ENCODE data around the gene HOMER2. TPM values are rescaled to one million over a fixed set of nuclear protein-coding genes. Genes with fewer than 3 reads are reported as not detected.

Gene HOMER2
- total RNA-seq, 2 donors from 2014 or later, result 234 to 445 TPM

DNA sequence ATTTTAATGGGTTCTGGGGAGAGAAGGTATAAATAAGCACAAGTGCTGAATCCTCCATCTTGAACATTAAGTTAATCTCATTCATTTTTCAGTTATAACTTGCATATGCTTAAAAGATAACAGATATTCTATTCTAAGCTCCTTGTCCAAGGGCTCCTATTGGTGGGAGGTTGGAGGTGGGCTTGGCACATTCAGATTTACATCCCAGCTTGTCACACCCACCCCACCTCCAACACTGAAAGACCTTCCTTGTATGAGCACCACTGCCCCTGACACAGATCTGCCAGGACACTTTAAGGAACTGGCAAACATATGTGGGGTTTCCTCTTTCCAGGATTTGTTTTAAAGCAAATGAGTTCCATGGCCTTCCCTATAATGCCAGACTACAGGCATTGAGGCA is 30.6 kb downstream of the HOMER2 start:
- Histone ChIP-seq H3K4me3 (no peak overlapping the region), H3K4me1 (replicated peaks) (peaks cover 35% of the 10 kb centered on the region), H3K27ac (peak overlapping the region; percentile 81 to 88), H3K9me3 (no peaks in the 10 kb centered on the region), H3K27me3 (replicated peaks; ENCODE audit: insufficient read depth) (no peaks in the 10 kb centered on the region), H3K36me3 (no peaks in the 10 kb centered on the region)
- no peak for DNase-seq (ENCODE audit: low spot score)
- intact Hi-C loops (cut with DNase I), result no loop called here
- TF ChIP-seq, protein P1, sequence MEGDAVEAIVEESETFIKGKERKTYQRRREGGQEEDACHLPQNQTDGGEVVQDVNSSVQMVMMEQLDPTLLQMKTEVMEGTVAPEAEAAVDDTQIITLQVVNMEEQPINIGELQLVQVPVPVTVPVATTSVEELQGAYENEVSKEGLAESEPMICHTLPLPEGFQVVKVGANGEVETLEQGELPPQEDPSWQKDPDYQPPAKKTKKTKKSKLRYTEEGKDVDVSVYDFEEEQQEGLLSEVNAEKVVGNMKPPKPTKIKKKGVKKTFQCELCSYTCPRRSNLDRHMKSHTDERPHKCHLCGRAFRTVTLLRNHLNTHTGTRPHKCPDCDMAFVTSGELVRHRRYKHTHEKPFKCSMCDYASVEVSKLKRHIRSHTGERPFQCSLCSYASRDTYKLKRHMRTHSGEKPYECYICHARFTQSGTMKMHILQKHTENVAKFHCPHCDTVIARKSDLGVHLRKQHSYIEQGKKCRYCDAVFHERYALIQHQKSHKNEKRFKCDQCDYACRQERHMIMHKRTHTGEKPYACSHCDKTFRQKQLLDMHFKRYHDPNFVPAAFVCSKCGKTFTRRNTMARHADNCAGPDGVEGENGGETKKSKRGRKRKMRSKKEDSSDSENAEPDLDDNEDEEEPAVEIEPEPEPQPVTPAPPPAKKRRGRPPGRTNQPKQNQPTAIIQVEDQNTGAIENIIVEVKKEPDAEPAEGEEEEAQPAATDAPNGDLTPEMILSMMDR (IDR thresholded peaks at IDR 0.05), result no peak
- TF ChIP-seq POLR2AphosphoS5 (IDR thresholded peaks at IDR 0.05), result no peak
- no peak for TF ChIP-seq POLR2A (IDR thresholded peaks at IDR 0.05)

DNA sequence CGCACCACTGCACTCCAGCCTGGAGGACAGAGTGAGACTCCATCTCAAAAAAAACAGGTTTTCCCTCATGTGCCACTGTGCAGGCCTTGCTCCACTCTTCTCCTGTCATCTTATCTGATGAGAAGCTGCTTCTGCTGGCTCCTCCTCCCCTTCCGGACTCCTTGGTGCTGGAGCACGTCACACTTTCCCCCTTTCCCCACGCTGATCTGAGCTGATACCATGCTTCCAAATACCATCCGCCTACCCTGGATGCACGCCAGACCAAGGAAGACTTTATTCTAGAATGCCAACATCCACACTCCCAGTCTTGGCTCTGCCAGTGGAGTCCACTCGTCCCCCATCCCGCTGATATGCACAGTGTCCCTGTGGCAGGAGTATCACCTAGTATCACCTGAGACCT is 31.3 kb downstream of the HOMER2 start:
- Histone ChIP-seq H3K27ac (peak overlapping the region; percentile 81 to 88), H3K27me3 (replicated peaks; ENCODE audit: insufficient read depth) (no peaks in the 10 kb centered on the region), H3K36me3 (no peaks in the 10 kb centered on the region), H3K4me1 (replicated peaks) (peaks cover 40% of the 10 kb centered on the region), H3K9me3 (no peaks in the 10 kb centered on the region), H3K4me3 (no peak overlapping the region)
- TF ChIP-seq POLR2A (IDR thresholded peaks at IDR 0.05), result no peak
- peak; percentile 94 for TF ChIP-seq POLR2AphosphoS5 (IDR thresholded peaks at IDR 0.05)
- intact Hi-C loops (cut with DNase I), result no loop called here
- peak; percentile 89 for DNase-seq (ENCODE audit: low spot score)
- 41% methylated on average over 8 of the region's 8 CpGs for WGBS

DNA sequence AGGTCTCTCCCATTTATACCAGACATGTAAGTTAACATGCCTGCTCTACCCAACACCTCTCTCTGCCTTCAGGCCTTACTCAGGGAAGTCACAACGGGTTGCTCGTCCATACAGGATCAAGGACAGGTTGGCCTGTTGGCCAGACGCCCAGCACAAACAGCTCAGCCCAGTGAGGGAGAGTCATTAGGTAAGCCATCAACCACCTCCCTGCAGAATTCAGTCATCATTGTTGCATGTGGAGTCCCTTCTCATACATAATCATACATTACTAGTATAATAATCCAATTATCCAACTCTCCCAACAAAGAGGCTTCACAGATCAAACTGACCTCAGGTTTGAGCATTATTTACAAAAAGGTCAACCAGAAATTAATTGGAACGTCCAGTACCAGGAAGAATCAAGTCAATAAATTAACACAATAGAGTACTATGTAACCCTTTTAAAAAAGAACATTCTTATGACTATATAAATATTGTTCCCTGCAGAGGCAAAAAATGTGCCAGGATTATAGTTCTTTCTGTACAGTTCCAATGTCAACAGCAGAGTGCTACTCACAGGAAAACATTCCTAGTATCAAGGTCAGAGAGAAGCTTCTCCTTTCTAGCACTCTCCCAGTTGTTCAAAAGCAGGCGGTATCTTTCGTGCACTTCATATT is 33.2 kb downstream of the HOMER2 start:
- no peak overlapping the region for H3K4me3 ChIP-seq
- no peaks in the 10 kb centered on the region for H3K36me3 ChIP-seq
- H3K27ac ChIP-seq, result peak overlapping the region; percentile 88 to 90
- TF ChIP-seq, protein P1 (IDR thresholded peaks at IDR 0.05), result no peak
- TF ChIP-seq POLR2A (IDR thresholded peaks at IDR 0.05), result no peak
- peak; percentile 90 for TF ChIP-seq POLR2AphosphoS5 (IDR thresholded peaks at IDR 0.05)
- no peaks in the 10 kb centered on the region for H3K27me3 ChIP-seq (replicated peaks; ENCODE audit: insufficient read depth)
- 18% methylated on average over 6 of the region's 6 CpGs for WGBS
- intact Hi-C loops (cut with DNase I), result no loop called here
- H3K9me3 ChIP-seq, result no peaks in the 10 kb centered on the region
- peaks cover 45% of the 10 kb centered on the region for H3K4me1 ChIP-seq (replicated peaks)
- peak; percentile 92 for DNase-seq (ENCODE audit: low spot score)

GRCh38 chr15:82918607-82919230 is 33.8 kb downstream of the HOMER2 start:
- H3K27ac ChIP-seq, result peak overlapping the region; percentile 88 to 90
- intact Hi-C loops (cut with DNase I), result no loop called here
- WGBS, result 77% methylated on average over 6 of the region's 6 CpGs
- H3K36me3 ChIP-seq, result no peaks in the 10 kb centered on the region
- no peaks in the 10 kb centered on the region for H3K27me3 ChIP-seq (replicated peaks; ENCODE audit: insufficient read depth)
- H3K4me1 ChIP-seq (replicated peaks), result peaks cover 45% of the 10 kb centered on the region
- no peak for TF ChIP-seq POLR2AphosphoS5 (IDR thresholded peaks at IDR 0.05)
- TF ChIP-seq POLR2A (IDR thresholded peaks at IDR 0.05), result no peak
- TF ChIP-seq, protein P1 (IDR thresholded peaks at IDR 0.05), result no peak
- no peaks in the 10 kb centered on the region for H3K9me3 ChIP-seq
- no peak for DNase-seq (ENCODE audit: low spot score)
- H3K4me3 ChIP-seq, result no peak overlapping the region

GRCh38 chr15:82918162-82918561 is 34.4 kb downstream of the HOMER2 start:
- Histone ChIP-seq H3K4me1 (replicated peaks) (peaks cover 45% of the 10 kb centered on the region), H3K27me3 (replicated peaks; ENCODE audit: insufficient read depth) (no peaks in the 10 kb centered on the region), H3K27ac (peak overlapping the region; percentile 88 to 90), H3K4me3 (no peak overlapping the region), H3K9me3 (no peaks in the 10 kb centered on the region), H3K36me3 (no peaks in the 10 kb centered on the region)
- DNase-seq (ENCODE audit: low spot score), result no peak
- intact Hi-C loops (cut with DNase I), result no loop called here
- 70% methylated on average over 6 of the region's 6 CpGs for WGBS
- TF ChIP-seq, protein P1 (IDR thresholded peaks at IDR 0.05), result no peak
- TF ChIP-seq POLR2AphosphoS5 (IDR thresholded peaks at IDR 0.05) (no peak), POLR2A (IDR thresholded peaks at IDR 0.05) (no peak)

Measured in prostate gland (tissue), 2 donors.